SK-N-SH (cell line): ENCODE data around the gene ZBTB34. TPM values are rescaled to one million over a fixed set of nuclear protein-coding genes. Genes with fewer than 3 reads are reported as not detected.

ENCODE experiments used
- CTCF ChIA-PET: fragments of 300-600, 350-600 bp; formaldehyde crosslinking; extraction: SDS; loops from one replicate; lab custom pipeline; 2021; lab: Yijun Ruan, JAX
- POLR2A ChIA-PET: fragments of 350-600 bp; sonication (Branson Sonifier 250); formaldehyde crosslinking; extraction: SDS; loops from one replicate; lab custom pipeline; 2020; ENCODE audit warnings: antibody characterized with exemption, inconsistent platforms; lab: Yijun Ruan, JAX
- DNase-seq: peaks from one replicate; pipeline ENCODE4 v3.0.0; 2012
- H2AFZ ChIP-seq: fragments of 200-600 bp; sonication (generic); 2 replicates; pipeline ENCODE4 v1.8.1; 2016; ENCODE audit warnings: antibody characterized with exemption, mild to moderate bottlenecking, low read depth
- H3F3A ChIP-seq: fragments of 200-600 bp; sonication (generic); replicated peaks from 2 replicates; pipeline ENCODE3; 2016; ENCODE audit warnings: antibody characterized with exemption, mild to moderate bottlenecking; ENCODE audit not compliant: insufficient read depth
- H3K27ac ChIP-seq, 2 experiments: fragments of 200-500 bp in 1 of 2; fragments of 200-600 bp in 1 of 2; sonication (Bioruptor generic) in 1 of 2; sonication (generic), shearing (Covaris generic) in 1 of 2; 2 replicates each; pipeline versions ENCODE4 v1.5.1 to v1.6.1; 2014 to 2016; ENCODE audit warnings: low read depth in 2 of 2, inconsistent platforms in 1 of 2, low read length in 1 of 2, mild to moderate bottlenecking in 1 of 2, mixed read lengths in 1 of 2
- H3K27me3 ChIP-seq: fragments of 200-600 bp; sonication (generic), shearing (Covaris generic); 2 replicates; pipeline ENCODE4 v1.6.1; 2016; ENCODE audit warnings: mixed run types; ENCODE audit not compliant: insufficient read depth
- H3K36me3 ChIP-seq, 2 experiments: fragments of 200-500 bp in 1 of 2; fragments of 200-600 bp in 1 of 2; sonication (Bioruptor generic) in 1 of 2; sonication (generic) in 1 of 2; replicated peaks in 1 of 2; 2 replicates each; pipeline versions ENCODE3 to v1.5.1; 2014 to 2016; ENCODE audit warnings: low read length in 1 of 2, mild to moderate bottlenecking in 1 of 2; ENCODE audit not compliant: insufficient read depth in 2 of 2, control insufficient read depth in 1 of 2
- H3K4me1 ChIP-seq, 2 experiments: fragments of 200-500 bp in 1 of 2; fragments of 200-600 bp in 1 of 2; sonication (Bioruptor generic) in 1 of 2; sonication (generic), shearing (Covaris generic) in 1 of 2; 2 replicates each; pipeline versions ENCODE4 v1.5.1 to v1.6.1; 2014 to 2016; ENCODE audit warnings: low read depth in 1 of 2, low read length in 1 of 2, mixed run types in 1 of 2; ENCODE audit not compliant: insufficient read depth in 2 of 2, control insufficient read depth in 1 of 2
- H3K4me2 ChIP-seq: fragments of 200-600 bp; sonication (generic), shearing (Covaris generic); 2 replicates; pipeline ENCODE4 v1.6.1; 2017; ENCODE audit warnings: mixed run types
- H3K4me3 ChIP-seq, 2 experiments: fragments of 200-500 bp in 1 of 2; fragments of 200-600 bp in 1 of 2; sonication (Bioruptor generic) in 1 of 2; sonication (generic), shearing (Covaris generic) in 1 of 2; 2 replicates each; pipeline versions ENCODE4 v1.5.1 to v1.8.1; 2014 to 2016; ENCODE audit warnings: low read depth in 2 of 2, inconsistent platforms in 1 of 2, low read length in 1 of 2, mild to moderate bottlenecking in 1 of 2, mixed read lengths in 1 of 2, moderate library complexity in 1 of 2
- H3K79me2 ChIP-seq: fragments of 200-600 bp; sonication (generic); 2 replicates; pipeline ENCODE4 v1.8.1; 2017; ENCODE audit warnings: mild to moderate bottlenecking; ENCODE audit not compliant: insufficient read depth
- H3K9ac ChIP-seq: fragments of 200-600 bp; sonication (generic); 2 replicates; pipeline ENCODE4 v1.6.1; 2017; ENCODE audit warnings: mixed run types
- H3K9me2 ChIP-seq: fragments of 200-600 bp; sonication (generic); 2 replicates; pipeline ENCODE4 v1.6.1; 2017; ENCODE audit warnings: mixed run types
- H3K9me3 ChIP-seq: fragments of 200-600 bp; sonication (generic); 2 replicates; pipeline ENCODE4 v1.6.1; 2017; ENCODE audit warnings: mixed run types, mild to moderate bottlenecking, moderate library complexity
- H4K20me1 ChIP-seq: fragments of 200-600 bp; sonication (generic); 2 replicates; pipeline ENCODE4 v1.6.1; 2017; ENCODE audit warnings: mild to moderate bottlenecking, mixed run types; ENCODE audit not compliant: insufficient read depth
- CHD2 ChIP-seq: fragments of 150-350 bp; IDR thresholded peaks from 2 replicates; pipeline ENCODE4 v1.6.1; 2018; ENCODE audit warnings: low read length; ENCODE audit not compliant: partially characterized antibody
- EP300 ChIP-seq, 2 experiments: IDR thresholded peaks; 2 replicates each; pipeline versions ENCODE4 v1.4.0 to v1.6.1; 2012; ENCODE audit warnings: borderline replicate concordance in 1 of 2, low read depth in 1 of 2, low read length in 1 of 2
- EZH2phosphoT487 ChIP-seq: fragments of 200-600 bp; sonication (generic); IDR thresholded peaks from 2 replicates; pipeline ENCODE4 v1.6.1; 2017; ENCODE audit warnings: low read depth, mixed run types, mild to moderate bottlenecking, antibody characterized with exemption, moderate library complexity, borderline replicate concordance
- FOSL2 ChIP-seq: IDR thresholded peaks from 2 replicates; pipeline ENCODE4 v1.4.0; 2012; ENCODE audit warnings: low read depth, mild to moderate bottlenecking, moderate library complexity, borderline replicate concordance
- IRF3 ChIP-seq: fragments of 150-350 bp; IDR thresholded peaks from 2 replicates; pipeline ENCODE4 v1.6.1; 2016; ENCODE audit warnings: mild to moderate bottlenecking, low read depth, low read length
- MAX ChIP-seq: IDR thresholded peaks from 2 replicates; pipeline ENCODE4 v1.4.0; 2012; ENCODE audit warnings: low read depth
- MEF2A ChIP-seq: IDR thresholded peaks from 2 replicates; pipeline ENCODE4 v1.4.0; 2012; ENCODE audit warnings: low read depth, borderline replicate concordance
- NRF1 ChIP-seq: IDR thresholded peaks from 2 replicates; pipeline ENCODE4 v1.6.1; 2012; ENCODE audit warnings: low read depth, mild to moderate bottlenecking, low read length
- PBX3 ChIP-seq: IDR thresholded peaks from 2 replicates; pipeline ENCODE4; 2012
- POLR2AphosphoS5 ChIP-seq: IDR thresholded peaks from 2 replicates; pipeline ENCODE4 v1.6.1; 2012; ENCODE audit warnings: low read depth, low read length
- RAD21 ChIP-seq: IDR thresholded peaks from 2 replicates; pipeline ENCODE4 v1.6.1; 2012; ENCODE audit warnings: mild to moderate bottlenecking, low read length
- RCOR1 ChIP-seq: fragments of 150-350 bp; IDR thresholded peaks from 2 replicates; pipeline ENCODE4 v1.6.1; 2017; ENCODE audit warnings: antibody characterized with exemption, low read length
- REST ChIP-seq: IDR thresholded peaks from 2 replicates; pipeline ENCODE4 v1.6.1; 2012; ENCODE audit warnings: mild to moderate bottlenecking, low read depth, low read length, moderate library complexity
- RXRA ChIP-seq: IDR thresholded peaks from 2 replicates; pipeline ENCODE4 v1.4.0; 2012; ENCODE audit warnings: low read depth, mild to moderate bottlenecking, borderline replicate concordance
- SIN3A ChIP-seq: IDR thresholded peaks from 2 replicates; pipeline ENCODE4 v1.6.1; 2012; ENCODE audit warnings: low read depth, mild to moderate bottlenecking, low read length, moderate library complexity, borderline replicate concordance
- SMC3 ChIP-seq: IDR thresholded peaks from 2 replicates; pipeline ENCODE4 v1.6.1; 2012; ENCODE audit warnings: low read depth, low read length, improper control_type of control experiment
- TCF12 ChIP-seq: IDR thresholded peaks from 2 replicates; pipeline ENCODE4 v1.4.0; 2012
- USF1 ChIP-seq: IDR thresholded peaks from 2 replicates; pipeline ENCODE4 v1.4.0; 2012; ENCODE audit warnings: low read depth, borderline replicate concordance
- ZBTB33 ChIP-seq: IDR thresholded peaks from 2 replicates; pipeline ENCODE4 v1.4.0; 2012; ENCODE audit warnings: low read depth, borderline replicate concordance
- WGBS: methylation state at CpG from one replicate; pipeline ENCODE4 v1.1.6; 2017; ENCODE audit warnings: low lambda C conversion rate; 5-methylcytosine and 5-hydroxymethylcytosine counted together
- polyA plus RNA-seq, 3 experiments: library from polyadenylated mRNA; depleted of rRNA; stranded (reverse); fragments of >200 nt; gene quantifications; 2 replicates each; pipeline ENCODE4 v1.2.3, GENCODE V29; 2012

The ZBTB34 gene
- polyA plus RNA-seq, 1 of the 3 experiments (the other 2 are of a cell fraction) = 2.9 TPM

- H3F3A ChIP-seq = no peaks in the 10 kb centered on the region
- 73% methylated on average over 6 of the region's 6 CpGs for WGBS
- no peaks in the 10 kb centered on the region for H3K4me1 ChIP-seq
- CTCF ChIA-PET = interaction anchor here (1.2 to 2.7 kb wide), 3 partner anchors 13 to 272 kb away, joined by 3 to 17 read pairs (median 5); no protein-coding TSS in a partner anchor
- no peak overlapping the region for H3K4me2 ChIP-seq
- H3K9me2 ChIP-seq = no peaks in the 10 kb centered on the region
- no peaks in the 10 kb centered on the region for H3K79me2 ChIP-seq
- H3K9me3 ChIP-seq = no peaks in the 10 kb centered on the region
- H3K9ac ChIP-seq = no peak overlapping the region
- TF ChIP-seq MEF2A = no peak
- no peak for TF ChIP-seq TCF12
- TF ChIP-seq EP300 (IDR thresholded peaks at IDR 0.05; ENCODE audit: borderline replicate concordance in 1 of 2, low read depth in 1 of 2, low read length in 1 of 2) = no peak
- TF ChIP-seq SIN3A = no peak
- no peak for TF ChIP-seq SMC3
- no peak for TF ChIP-seq MAX
- no peak for TF ChIP-seq EZH2phosphoT487
- H3K27me3 ChIP-seq = no peaks in the 10 kb centered on the region
- H3K4me3 ChIP-seq = no peak overlapping the region
- H2AFZ ChIP-seq = no peak overlapping the region
- no peak for DNase-seq
- no peaks in the 10 kb centered on the region for H3K36me3 ChIP-seq
- no peaks in the 10 kb centered on the region for H4K20me1 ChIP-seq
- H3K27ac ChIP-seq = no peak overlapping the region
- POLR2A ChIA-PET = no interaction called here
These were observed 67.0 kb downstream of the ZBTB34 start for GRCh38 chr9:126927419-126927818.

GRCh38 chr9:126932871-126933321, 72.5 kb downstream of the ZBTB34 start:
- no peak overlapping the region for H3K9ac ChIP-seq
- no peaks in the 10 kb centered on the region for H3F3A ChIP-seq
- DNase-seq = no peak
- H3K36me3 ChIP-seq = no peaks in the 10 kb centered on the region
- no peaks in the 10 kb centered on the region for H3K9me2 ChIP-seq
- H3K27me3 ChIP-seq = no peaks in the 10 kb centered on the region
- H3K4me3 ChIP-seq = no peak overlapping the region
- H2AFZ ChIP-seq = no peak overlapping the region
- 89% methylated on average over 11 of the region's 11 CpGs for WGBS
- no peaks in the 10 kb centered on the region for H4K20me1 ChIP-seq
- no peak overlapping the region for H3K27ac ChIP-seq
- CTCF ChIA-PET = interaction anchor here (0.6 to 1.2 kb wide), 2 partner anchors 8 to 31 kb away, joined by 3 to 7 read pairs; no protein-coding TSS in a partner anchor
- no peak overlapping the region for H3K4me2 ChIP-seq
- POLR2A ChIA-PET = no interaction called here
- H3K9me3 ChIP-seq = no peaks in the 10 kb centered on the region
- no peaks in the 10 kb centered on the region for H3K4me1 ChIP-seq
- no peaks in the 10 kb centered on the region for H3K79me2 ChIP-seq
- TF ChIP-seq NRF1 (no peak), SIN3A (no peak), MEF2A (no peak), CHD2 (no peak), RCOR1 (no peak), FOSL2 (no peak), IRF3 (no peak), RAD21 (no peak), POLR2AphosphoS5 (no peak), USF1 (no peak), REST (no peak), RXRA (no peak), PBX3 (no peak), EP300 (IDR thresholded peaks at IDR 0.05; ENCODE audit: borderline replicate concordance in 1 of 2, low read depth in 1 of 2, low read length in 1 of 2) (no peak), ZBTB33 (no peak)
